GM19395 (cell line): Measurements from ENCODE around the gene RNF187.

Source experiments
- ATAC-seq: cut with Tn5 transposase; IDR thresholded peaks from one replicate; pipeline ENCODE4 v1.9.1; 2021; ENCODE audit warnings: mild to moderate bottlenecking, moderate library complexity; ENCODE audit not compliant: unreplicated experiment

The RNF187 gene

GRCh38 chr1:228543396-228543795 is 56.2 kb downstream of the RNF187 start:
- no peak for ATAC-seq

DNA sequence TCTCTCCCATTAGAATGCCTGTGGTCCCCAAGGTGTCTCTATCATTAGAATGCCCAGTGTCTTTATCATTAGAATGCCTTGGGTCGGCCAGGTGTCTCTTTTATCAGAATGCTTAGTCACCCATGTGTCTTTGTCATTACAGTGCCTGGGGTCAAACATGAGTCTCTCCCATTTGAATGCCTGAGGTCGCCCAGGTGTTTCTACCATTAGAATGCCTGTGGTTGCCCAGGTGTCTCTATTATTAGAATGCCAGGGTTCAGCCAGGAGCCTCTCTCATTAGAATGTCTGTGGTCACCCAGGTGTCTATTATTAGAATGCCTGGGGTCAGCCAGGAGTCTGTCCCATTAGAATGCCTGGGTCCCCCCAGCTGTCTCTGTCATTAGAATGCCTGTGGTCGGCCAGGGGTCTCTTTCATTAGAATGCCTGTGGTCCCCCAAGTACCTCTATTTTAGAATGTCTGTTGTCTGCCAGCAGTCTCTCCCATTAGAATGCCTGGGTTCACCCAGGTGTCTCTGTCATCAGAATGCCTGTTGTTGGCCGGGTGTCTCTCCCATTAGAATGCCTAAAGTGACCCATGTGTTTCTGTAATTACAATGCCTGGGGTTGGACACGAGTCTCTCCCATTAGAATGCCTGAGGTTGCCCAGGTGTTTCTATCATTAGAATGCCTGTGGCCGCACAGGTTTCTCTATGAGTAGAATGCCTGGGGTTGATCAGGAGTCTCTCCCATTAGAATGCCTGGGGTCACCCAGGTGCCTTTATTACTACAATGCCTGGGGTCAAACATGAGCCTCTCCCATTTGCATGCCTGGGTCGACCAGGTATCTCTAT is 57.1 kb downstream of the RNF187 start:
- ATAC-seq: no peak

DNA sequence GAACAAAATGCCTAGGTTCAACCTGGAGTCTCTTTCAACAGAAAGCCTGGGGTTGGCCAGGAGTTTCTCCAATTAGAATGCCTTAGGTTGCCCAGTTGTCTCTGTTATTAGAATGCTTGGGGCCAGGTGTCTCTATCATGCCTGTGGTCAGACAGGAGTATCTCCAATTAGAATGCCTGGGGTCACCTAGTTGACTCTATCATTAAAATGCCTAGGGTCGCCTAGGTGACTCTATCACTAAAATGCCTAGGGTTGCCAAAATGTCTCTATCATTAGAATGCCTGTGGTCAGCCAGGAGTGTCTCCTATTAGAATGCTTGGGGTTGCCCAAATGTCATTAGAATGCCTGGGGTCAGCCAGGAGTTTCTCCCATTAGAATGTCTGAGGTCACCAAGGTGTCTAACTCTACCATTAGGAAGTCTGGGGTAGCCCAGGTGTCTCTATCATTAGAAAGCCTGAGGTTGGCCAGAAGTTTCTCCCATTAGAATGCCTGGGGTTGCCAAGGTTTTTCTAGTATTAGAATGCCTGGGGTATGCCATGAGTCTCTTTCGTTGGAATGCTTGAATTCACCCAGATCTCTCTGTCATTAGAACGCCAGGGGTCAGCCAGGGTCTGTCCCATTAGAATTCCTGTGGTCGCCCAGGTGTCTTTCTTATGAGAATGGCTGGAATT is 57.9 kb downstream of the RNF187 start:
- ATAC-seq: no peak
